ENCODE data around the gene RHOU.

- no peak for TF ChIP-seq EZH2 (IDR thresholded peaks at IDR 0.05; ENCODE audit: borderline replicate concordance, low read length)
- TF ChIP-seq CTCF (conservative IDR thresholded peaks at IDR 0.05 in 1 of 2, IDR thresholded peaks at IDR 0.05 in 1 of 2; ENCODE audit: extremely low read depth in 1 of 2, insufficient read depth in 1 of 2, low read depth in 1 of 2, low read length in 2 of 2): no peak
Measured at GRCh38 chr1:228756457-228756856, 21.2 kb downstream of the RHOU start.

Measured in mammary epithelial cell (primary cell).